ENCODE data around the gene VLDLR. TPM values are rescaled to one million over a fixed set of nuclear protein-coding genes. Genes with fewer than 3 reads are reported as not detected.

Gene VLDLR
- 23.6 TPM for total RNA-seq (ENCODE audit: insufficient read depth, low replicate concordance)

DNA sequence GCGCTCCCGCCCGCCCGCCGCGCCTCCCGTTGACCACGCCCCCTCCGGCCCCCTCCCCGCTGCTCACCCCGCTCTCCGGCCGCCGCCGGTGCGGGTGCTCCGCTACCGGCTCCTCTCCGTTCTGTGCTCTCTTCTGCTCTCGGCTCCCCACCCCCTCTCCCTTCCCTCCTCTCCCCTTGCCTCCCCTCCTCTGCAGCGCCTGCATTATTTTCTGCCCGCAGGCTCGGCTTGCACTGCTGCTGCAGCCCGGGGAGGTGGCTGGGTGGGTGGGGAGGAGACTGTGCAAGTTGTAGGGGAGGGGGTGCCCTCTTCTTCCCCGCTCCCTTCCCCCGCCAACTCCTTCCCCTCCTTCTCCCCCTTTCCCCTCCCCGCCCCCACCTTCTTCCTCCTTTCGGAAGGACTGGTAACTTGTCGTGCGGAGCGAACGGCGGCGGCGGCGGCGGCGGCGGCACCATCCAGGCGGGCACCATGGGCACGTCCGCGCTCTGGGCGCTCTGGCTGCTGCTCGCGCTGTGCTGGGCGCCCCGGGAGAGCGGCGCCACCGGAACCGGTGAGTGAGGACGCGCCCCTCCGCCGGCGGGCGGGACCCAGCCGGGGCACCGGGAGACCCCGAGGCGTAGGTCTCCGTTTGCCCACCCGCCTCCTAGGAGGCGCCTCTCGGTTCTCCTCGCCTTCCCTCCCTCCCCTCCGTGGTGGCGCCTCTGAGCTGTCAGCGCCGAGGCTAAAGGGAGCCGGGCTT lies at the start of gene VLDLR:
TSS of gene VLDLR (plus strand) at position 66 of the 739 bp plus-strand sequence. CDS start at position 469, 403 bp downstream.
- peak; percentile 65 for DNase-seq (ENCODE audit: low spot score)

DNA sequence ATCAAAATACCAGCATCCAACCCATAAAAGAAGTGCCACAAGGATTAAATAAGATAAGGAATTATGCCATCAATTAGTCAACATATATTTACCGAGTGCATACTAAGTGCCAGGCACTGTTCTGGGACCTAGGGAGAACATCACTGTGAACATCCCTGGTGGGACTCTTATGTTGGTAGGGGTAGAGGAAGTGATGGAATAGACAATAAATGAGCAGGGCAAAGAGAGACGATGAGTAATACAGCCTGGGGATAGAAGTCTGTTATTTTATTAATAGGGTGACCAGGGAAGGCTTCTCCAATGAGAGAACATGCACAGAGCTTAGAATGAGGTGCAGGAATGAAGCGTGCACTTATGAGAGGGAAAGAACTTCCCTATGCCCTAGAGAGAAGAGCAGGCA lies 47.4 kb upstream of the VLDLR start:
- no peak for DNase-seq (ENCODE audit: low spot score)

DNA sequence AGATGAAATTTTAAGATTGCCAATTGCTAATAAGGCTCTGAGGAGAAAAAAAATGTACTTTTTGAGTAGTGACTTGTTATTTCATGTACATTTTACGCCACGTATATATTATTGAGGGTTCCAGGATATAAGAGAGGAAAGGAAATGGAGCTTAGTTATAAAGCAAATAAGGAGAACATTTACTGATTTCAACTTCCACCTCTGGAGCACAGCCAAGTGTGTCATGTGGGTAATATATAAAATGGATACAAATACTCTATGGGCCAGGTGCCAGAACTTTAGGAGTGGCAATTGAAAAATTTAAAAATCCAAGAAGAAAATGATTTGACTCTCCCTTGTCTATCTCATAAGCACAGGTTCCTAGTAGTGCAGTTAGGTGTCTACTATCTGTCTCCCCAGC lies 45.0 kb upstream of the VLDLR start:
- DNase-seq (ENCODE audit: low spot score), result peak; percentile 12

DNA sequence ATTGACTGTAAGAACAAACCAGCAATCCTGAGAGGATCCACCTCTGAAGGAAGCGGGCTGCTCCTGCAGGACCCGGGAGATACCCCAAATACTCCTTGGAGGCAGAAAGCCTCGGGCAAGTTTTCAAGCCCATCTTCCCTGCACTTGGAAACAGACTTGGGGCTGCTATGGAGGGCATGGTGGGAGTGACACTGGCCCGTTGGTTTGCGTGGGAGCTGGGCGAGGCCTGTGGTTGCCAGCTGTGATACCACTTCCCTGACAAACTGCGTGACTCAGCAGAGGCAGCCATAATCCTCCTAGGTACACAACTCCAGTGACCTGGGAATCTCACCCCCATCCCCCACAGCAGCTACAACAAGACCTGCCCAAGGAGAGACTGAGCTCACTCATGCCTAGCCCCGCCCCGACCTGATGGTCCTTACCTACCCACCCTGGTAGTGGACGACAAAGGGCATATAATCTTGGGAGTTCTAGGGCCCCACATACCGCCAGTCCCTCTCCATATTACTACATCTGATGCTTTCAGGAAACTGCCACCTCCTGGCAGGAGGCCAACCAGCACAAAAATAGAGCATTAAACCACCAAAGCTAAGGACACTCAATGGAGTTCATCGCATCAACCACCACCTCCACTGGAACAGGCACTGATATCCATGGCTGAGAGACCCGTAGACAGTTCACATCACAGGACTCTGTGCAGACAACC lies 38.1 kb upstream of the VLDLR start:
- DNase-seq (ENCODE audit: low spot score), result no peak

DNA sequence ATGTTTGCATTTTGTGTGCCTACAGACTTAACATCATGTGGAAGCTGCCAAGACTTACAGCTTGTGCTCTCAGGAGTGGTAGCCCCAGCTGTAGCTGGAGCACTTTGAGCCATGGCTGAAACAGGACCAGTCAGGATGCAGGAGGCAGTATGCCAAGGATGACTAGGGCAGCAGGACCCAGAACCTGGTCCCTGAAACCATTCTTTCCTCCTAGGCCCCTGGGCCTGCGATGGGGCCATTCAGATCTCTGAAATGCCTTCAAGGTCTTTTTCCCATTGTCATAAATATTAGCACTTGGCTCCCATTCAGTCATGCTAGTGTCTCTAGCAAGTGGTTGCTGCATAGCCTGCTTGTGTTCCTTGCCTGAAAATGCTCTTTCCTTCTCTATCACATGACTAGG lies 29.6 kb upstream of the VLDLR start:
- no peak for DNase-seq (ENCODE audit: low spot score)

DNA sequence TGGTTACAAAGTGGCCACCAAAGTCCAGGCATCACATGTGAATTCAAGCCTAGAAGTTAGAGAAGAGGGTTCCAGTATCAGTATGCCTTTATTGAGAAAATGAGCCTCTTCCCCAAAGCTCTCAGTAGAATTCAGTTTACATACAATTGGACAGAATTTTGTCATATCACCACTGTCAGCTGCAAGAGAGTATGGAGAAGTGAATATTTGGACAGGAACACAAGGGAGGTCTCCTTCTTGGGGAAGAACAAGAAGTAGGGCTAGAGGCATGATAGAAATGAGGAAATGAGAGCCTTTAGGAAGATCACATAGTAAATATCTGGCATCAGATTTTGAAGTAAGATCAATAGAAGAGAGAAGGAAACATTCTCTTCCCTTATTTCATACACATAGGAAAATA lies 27.8 kb upstream of the VLDLR start:
- DNase-seq (ENCODE audit: low spot score), result no peak

DNA sequence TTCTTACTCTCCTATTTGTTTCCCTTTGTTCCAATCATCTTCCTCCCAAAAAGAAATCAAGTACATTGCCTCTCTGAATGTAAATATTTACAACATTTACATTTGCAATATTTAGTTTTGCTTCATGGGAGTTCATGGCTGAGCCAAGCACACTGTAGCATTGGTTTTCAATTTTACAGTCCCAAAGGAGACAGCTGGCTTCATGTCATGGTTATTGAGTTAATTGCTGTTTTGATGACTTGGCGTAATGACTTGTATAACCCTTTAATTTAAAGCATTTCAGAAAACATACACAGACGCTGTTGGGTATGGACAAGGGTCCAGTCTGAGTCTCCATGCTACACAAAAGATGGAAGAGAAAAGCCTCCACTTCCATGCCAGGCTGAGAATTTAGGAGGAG lies 25.6 kb upstream of the VLDLR start:
- DNase-seq (ENCODE audit: low spot score), result no peak

DNA sequence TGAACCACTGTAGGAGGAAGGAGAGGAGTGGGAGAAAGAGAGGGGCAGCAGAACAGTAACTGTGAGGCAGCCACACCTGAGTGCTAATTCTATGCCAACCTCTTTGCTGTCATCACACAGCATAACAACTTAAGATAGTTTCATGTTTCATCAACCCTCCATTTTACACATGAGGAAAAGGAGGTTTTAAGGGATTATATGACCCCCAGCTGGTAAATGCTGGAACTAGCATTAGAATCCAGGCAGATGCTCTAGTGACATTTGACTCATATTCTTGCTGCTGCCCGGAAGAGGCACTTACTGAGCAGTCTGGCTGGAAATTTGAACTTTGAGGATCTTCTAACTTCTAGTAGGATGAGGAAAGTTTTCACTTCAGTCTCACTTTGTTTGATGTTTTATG lies 24.1 kb upstream of the VLDLR start:
- DNase-seq (ENCODE audit: low spot score), result no peak

DNA sequence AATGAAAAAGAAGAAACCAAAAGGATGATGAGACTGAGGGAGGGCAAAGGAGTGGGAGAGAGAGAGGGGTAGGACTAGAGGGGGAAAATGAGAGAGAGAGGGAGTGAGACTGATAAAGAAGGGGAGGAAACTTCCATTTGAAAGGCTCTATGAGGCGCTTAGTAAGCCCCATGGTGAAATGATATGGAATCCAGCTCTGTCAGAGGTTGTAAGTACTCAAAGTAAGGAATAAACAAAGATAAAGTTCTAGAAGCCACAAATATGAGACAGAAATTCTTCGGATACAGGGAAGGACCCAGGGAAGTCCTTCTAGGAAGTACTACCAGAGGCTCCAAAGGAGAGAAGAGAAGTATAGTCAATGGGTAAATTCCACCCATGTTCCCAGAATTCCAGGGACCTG lies 21.7 kb upstream of the VLDLR start:
- no peak for DNase-seq (ENCODE audit: low spot score)

DNA sequence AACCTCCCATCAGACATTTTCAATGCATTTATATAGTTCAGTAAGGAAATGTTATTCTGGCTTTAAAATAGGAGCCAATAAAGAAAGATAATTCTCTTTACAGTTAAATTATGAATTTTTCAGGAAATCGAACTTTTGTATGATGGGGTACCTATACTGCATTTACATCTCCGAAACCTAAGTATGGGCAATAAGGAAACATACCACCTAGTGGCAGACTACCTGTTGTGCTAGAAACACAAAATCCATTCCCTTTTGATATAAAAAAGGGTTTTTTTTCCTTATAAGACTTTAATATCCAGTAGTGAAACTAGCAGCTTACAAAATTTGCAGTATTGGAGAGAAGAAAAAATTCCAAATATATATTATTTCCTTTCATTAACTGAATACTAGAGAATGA lies 21.3 kb upstream of the VLDLR start:
- no peak for DNase-seq (ENCODE audit: low spot score)

DNA sequence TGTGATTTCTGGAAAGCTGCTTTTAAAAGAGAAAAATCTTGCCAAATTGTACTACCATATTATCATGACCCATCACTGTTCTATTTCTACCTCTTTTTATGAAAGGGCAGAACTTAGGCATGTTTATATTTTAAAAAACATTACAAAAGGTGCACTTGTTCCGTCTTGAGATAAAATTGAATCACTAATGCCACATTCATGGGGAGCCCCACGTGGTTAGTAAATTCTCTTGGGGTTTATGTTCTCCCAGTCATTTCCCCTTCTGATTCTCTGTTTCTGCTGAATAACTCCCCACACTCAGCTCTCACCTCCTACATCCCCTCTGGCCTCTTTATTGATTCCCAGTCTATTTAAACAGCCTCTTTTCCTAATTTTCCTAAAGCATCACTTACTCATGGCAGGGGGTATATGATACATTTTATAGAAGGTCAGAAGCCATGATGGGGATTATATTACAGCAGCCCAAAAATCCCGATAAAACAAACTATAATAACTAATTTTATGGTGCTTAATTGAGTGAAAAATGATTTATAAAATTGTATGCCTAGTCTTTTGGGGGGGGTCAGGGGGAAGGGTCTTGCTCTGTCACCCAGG lies 19.7 kb upstream of the VLDLR start:
- no peak for DNase-seq (ENCODE audit: low spot score)

DNA sequence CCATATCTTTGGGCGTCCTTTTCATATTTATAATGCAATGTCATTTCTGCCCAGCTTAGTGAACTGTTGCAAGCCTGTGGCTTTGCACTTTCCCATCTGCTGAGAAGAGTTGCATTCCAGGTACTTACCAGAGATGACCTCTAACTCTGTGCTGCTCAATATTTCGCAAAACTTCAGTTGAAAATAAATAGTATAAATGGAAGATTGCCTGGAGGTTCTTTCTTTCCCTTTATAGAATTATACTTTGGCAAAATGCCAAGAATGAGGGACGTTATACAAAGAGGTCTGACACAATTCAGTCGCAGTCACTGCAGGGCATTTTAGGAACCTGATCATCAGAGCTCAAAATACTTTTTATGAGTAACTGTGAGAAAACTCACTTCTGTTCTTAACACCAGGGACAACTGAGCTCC lies 18.9 kb upstream of the VLDLR start:
- peak; percentile 56 for DNase-seq (ENCODE audit: low spot score)

DNA sequence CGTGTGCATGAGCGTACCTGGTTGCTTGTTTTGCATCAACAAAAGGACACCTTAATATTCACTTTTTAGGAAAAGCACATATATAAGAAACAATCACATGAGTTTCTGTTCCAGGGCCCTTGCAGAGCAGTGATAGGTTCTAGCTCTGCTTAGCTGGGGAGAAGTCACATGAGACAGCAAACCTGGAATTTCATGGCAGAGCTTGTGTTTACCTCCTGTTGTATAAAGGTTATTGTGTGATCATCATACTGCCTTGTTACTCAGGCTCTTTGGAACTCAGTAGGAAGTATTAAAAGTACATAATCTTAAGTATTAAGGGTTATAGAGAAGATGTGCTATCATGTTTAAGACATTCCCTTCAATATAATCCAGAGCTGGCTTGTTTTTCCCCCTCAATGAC lies 18.0 kb upstream of the VLDLR start:
- no peak for DNase-seq (ENCODE audit: low spot score)

DNA sequence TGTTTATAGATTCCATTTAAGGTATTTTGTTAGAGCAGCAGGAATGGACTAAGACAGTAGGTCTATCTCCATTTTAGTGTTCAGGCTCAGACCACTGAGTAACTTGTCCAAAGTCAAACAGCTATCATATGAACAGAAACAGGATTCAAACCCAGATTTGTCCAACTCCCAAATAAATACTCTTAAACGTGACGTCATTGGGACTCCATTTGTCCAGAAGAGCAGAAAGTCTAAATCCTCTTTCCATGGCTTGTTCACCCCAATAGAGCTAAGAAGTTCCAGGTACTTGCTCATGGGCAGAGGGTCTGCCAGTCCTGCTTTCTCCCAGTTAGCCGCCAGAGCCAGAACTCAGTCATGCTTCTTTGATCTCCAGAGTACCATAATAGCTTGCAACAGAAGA lies 16.3 kb upstream of the VLDLR start:
- DNase-seq (ENCODE audit: low spot score), result no peak

DNA sequence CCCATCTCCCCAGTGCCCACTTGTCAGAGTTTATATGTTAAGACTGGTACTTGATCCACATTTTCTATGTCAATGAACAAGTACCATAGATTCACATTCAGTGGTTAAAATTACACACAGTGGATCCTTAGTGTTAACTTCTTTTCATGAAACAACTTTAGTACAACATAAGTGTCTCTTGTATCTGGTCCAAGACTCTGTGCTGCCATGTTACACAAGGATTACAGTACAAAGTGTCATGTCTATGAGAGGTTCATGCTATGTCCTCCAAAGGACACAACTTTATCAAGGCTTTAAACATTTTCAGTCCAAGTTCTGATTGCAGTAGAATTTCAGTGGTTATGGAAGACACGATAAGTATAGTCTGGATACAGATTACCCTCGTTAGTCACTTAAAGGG lies 13.3 kb upstream of the VLDLR start:
- DNase-seq (ENCODE audit: low spot score), result no peak

DNA sequence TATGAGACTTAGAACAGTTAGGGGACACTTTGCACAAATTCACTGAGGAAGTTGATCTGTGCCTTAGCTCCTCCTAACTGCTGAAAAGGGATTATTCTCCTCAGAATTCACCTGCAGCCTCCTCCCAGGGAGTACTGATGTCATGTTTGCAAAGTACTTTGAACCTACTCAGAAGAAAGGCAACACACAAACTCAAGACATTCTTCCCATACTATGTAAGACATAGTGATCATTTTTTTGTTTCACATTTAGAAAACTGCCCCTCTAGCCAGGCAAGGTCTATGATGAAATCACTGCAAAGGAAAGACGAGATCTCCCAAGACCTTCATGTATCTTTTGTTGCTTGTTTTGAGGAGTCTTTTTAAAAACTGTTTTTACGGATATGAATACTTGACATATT lies 10.6 kb upstream of the VLDLR start:
- no peak for DNase-seq (ENCODE audit: low spot score)

DNA sequence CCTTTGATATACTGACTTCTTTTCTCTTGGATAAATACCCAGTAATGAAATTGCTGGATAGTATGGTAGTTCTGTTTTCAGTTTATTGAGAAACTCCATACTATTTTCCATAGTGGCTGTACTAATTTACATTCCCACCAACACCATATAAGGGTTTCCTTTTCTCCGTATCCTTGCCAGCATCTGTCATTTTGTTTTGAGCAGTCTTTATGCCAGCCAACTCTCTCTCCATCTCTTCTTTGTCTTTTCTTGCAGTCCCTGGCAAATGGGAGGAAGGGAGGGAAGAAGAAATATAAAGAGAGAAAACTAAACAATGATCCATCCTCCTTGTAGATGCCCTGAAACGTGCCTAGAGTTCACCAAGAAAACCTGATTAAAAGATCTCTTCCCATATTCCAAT lies 9.6 kb upstream of the VLDLR start:
- DNase-seq (ENCODE audit: low spot score), result no peak

DNA sequence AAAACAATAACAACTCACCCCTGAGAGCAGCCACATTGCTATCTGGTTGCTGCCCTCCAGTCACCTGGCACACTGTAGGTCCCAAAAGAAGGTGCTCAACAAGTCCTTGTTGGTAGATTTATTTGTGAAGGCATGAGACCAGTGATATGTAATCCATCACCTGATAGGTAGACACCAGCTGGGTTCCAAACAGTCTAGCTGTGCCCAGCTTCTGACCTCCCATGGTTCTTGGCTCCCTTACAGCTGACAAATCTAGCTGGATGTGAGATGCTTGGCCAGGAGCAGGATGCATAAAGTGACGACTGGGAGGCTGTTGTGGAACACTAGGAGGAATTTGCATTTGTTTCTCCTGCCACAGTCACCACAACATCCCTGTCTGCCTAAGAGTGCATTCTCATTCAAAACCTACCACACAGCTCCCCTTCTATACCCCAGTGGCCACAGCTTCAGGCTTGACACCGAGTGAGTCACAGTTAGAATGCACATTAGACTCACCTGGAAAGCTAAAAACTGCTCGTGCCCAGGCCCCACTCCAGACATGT lies 7.8 kb upstream of the VLDLR start:
- no peak for DNase-seq (ENCODE audit: low spot score)

DNA sequence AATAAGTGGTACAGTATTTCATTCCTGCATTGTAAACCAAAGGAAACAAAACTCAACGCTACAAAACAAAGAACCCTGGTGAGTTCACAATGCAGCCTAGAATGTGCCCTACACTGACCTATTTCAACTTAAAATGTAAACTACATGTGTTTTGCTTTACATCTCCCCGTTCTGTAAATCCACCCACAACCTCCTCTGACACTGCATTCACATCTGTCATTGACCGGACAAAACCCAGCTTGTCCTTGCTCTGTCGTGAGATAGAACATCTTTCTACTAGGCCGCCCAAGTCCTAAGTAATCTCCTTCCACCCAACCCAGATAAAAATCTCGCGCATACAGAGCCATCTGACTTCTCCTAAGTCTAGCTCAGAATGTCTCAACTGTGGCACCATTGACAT lies 6.1 kb upstream of the VLDLR start:
- DNase-seq (ENCODE audit: low spot score), result no peak

DNA sequence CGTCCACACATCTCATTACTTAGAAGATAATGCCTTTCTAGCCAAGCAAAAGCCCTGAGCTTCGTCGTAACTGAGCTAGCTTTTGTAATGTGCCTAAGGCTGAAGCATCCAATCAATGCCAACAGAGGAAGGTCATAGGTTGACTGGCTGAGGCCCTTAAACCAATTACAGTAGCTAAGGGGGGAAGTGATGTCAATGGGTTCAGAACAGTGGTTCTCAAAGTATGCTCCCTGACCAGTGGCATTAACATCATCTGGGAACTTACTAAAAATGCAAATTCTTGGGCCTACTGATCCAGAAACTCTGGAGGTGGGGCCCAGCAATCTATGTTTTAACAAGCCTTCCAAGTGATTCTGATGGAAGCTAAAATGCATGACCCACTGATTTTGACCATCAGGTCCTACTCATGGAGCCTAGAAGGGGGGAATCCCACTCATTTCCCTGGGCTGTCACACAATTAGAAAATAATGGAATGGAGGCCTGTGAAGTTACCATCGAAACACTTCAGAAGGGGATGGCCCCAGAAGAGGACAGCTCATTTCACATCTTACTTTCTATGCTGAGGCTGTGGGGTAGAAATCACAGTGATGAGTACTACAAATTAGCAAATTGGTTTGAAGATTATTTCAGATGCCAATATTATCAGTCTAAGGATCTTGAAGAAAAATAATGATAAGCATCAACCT lies 4.8 kb upstream of the VLDLR start:
- no peak for DNase-seq (ENCODE audit: low spot score)

DNA sequence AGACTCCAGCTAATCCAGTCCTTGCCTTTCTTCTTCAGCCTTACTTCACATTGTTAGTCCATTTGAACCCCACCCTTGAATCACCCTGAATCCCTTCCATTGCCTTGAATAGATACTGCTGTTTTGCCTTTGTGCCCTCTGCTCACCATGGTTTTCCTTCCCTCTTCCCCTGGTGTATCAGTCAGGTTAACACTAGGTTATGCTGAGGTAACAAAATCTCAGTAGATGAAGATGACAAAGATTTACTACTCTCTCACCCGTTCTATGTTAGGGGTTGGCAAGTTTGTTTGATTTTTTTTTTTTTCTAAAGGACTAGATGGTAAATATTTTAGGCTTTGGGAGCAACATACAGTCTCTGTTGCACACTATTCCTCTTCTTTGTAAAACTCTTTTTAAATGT lies 3.3 kb upstream of the VLDLR start:
- DNase-seq (ENCODE audit: low spot score), result no peak

Data from umbilical cord (tissue), 2 donors.